ENCODE measurements around the gene STAM. TPM values are rescaled to one million over a fixed set of nuclear protein-coding genes. Genes with fewer than 3 reads are reported as not detected.

The STAM gene
- polyA plus RNA-seq, 1 of the 3 experiments (the other 2 are of a cell fraction) = 19.1 TPM

DNA sequence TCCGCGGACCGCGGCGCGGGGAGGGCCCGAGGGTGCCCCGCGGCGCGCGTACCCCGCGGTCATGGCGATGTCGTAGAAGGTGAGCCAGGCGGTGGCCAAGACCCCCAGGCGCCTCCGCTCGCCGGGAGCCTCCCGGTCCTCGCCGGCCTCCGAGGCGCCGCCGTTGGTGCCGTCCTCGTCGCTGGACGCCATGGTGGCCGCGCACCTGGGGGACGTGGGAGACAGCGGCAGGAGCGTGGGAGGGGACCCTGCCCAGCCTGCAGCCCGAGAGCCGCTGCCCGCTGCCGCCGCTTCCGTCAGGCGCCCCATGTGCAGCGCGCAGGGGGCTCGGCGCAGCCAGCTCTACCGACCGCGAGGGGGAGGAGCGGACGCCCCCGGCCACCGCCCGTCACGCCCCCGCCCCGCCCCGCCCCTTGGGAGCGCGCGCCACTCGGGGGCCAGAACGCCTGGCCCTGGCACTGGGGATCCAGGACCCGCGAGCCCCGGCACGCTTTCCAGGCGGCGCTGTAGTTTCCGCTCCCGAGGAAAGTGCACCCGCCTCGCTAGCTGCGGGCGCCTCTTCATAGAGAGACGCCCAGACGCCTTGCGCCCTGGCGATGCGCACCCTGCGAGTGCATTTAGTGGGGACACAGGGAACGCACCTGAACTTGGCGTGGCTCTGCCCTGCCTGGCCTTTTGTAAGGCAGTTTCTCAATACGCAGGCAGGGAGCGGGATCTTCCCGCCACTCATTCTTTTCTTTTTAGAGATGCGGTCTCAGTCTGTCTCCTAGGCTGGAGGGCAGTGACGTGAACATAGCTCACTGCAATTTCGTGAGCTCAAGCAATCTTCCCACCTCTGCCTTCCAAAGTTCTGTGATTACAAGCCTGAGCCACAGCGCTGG is 26.7 kb upstream of the STAM start, which contains the start of gene HACD1 (continued):
- TF ChIP-seq, protein P1, sequence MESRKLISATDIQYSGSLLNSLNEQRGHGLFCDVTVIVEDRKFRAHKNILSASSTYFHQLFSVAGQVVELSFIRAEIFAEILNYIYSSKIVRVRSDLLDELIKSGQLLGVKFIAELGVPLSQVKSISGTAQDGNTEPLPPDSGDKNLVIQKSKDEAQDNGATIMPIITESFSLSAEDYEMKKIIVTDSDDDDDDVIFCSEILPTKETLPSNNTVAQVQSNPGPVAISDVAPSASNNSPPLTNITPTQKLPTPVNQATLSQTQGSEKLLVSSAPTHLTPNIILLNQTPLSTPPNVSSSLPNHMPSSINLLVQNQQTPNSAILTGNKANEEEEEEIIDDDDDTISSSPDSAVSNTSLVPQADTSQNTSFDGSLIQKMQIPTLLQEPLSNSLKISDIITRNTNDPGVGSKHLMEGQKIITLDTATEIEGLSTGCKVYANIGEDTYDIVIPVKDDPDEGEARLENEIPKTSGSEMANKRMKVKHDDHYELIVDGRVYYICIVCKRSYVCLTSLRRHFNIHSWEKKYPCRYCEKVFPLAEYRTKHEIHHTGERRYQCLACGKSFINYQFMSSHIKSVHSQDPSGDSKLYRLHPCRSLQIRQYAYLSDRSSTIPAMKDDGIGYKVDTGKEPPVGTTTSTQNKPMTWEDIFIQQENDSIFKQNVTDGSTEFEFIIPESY (IDR thresholded peaks at IDR 0.05; ENCODE audit: borderline replicate concordance, low read depth) = no peak
- TF ChIP-seq NFIC (IDR thresholded peaks at IDR 0.05; ENCODE audit: borderline replicate concordance) = no peak
- TF ChIP-seq SMC3 (IDR thresholded peaks at IDR 0.05; ENCODE audit: low read depth, low read length) = 0 out of 2 replicates have a peak, but pooled peaks have one; percentile 24
- TF ChIP-seq JUND (IDR thresholded peaks at IDR 0.05) = no peak
- peak; percentile 48; the same call in 1 of the 2 replicates for TF ChIP-seq MAX (IDR thresholded peaks at IDR 0.05; ENCODE audit: low read depth)
- TF ChIP-seq MEF2A (IDR thresholded peaks at IDR 0.05; ENCODE audit: borderline replicate concordance, low read depth) = no peak
- TF ChIP-seq GABPA (IDR thresholded peaks at IDR 0.05; ENCODE audit: low read depth) = no peak
- no peak for TF ChIP-seq FOXM1 (IDR thresholded peaks at IDR 0.05; ENCODE audit: low read depth)

DNA sequence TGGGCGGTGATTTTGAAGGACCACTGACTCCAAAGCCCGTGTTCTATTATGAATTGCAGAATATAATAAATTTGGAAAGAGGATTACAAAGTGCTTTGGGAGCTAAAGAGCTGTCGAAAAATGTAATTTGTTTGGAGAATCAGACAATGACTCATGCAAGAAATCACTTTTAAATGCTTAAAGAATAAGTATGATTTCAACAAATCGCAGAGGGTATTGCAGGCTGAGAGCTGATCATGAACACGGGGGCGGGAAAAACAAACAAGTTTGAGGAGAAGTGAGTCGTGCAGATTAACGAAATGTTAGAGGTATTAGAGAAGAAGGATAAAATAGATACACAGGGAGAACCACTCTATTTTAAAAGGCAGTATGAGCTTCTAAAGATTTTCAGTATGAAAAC is 21.9 kb upstream of the STAM start:
- POLR2A ChIA-PET = no interaction called here
- CTCF ChIA-PET = interaction anchor here (0.7 kb wide), 1 partner anchor 29 kb away, joined by 3 read pairs; no protein-coding TSS in a partner anchor
- Histone ChIP-seq H3K4me3 (ENCODE audit: low read depth in 2 of 2, low read length in 1 of 2) (no peak overlapping the region), H3K9me2 (no peaks in the 10 kb centered on the region; the same call in 1 of the 2 replicates), H3K4me2 (no peak overlapping the region), H4K20me1 (ENCODE audit: insufficient read depth) (no peaks in the 10 kb centered on the region), H3K36me3 (replicated peaks in 1 of 2; ENCODE audit: control insufficient read depth in 1 of 2, insufficient read depth in 2 of 2, low read length in 1 of 2) (no peaks in the 10 kb centered on the region), H2AFZ (ENCODE audit: low read depth) (peak overlapping the region; percentile 53; the same call in 1 of the 2 replicates), H3K9me3 (no peaks in the 10 kb centered on the region), H3K4me1 (ENCODE audit: control insufficient read depth in 1 of 2, insufficient read depth in 2 of 2, low read depth in 1 of 2, low read length in 1 of 2) (no peaks in the 10 kb centered on the region), H3K79me2 (ENCODE audit: insufficient read depth) (no peaks in the 10 kb centered on the region), H3K27ac (ENCODE audit: low read depth in 2 of 2, low read length in 1 of 2) (no peak overlapping the region), H3K27me3 (ENCODE audit: insufficient read depth) (no peaks in the 10 kb centered on the region), H3F3A (replicated peaks; ENCODE audit: insufficient read depth) (peaks cover 4% of the 10 kb centered on the region), H3K9ac (no peak overlapping the region)
- WGBS (ENCODE audit: low lambda C conversion rate) = 56% methylated on average over 8 of the region's 8 CpGs
- DNase-seq = no peak
- TF ChIP-seq SMC3 (IDR thresholded peaks at IDR 0.05; ENCODE audit: low read depth, low read length) (no peak), NFIC (IDR thresholded peaks at IDR 0.05; ENCODE audit: borderline replicate concordance) (no peak), RCOR1 (IDR thresholded peaks at IDR 0.05; ENCODE audit: low read length) (no peak), JUND (IDR thresholded peaks at IDR 0.05) (no peak), FOSL2 (IDR thresholded peaks at IDR 0.05; ENCODE audit: borderline replicate concordance, low read depth) (no peak), MEF2A (IDR thresholded peaks at IDR 0.05; ENCODE audit: borderline replicate concordance, low read depth) (no peak), REST (IDR thresholded peaks at IDR 0.05; ENCODE audit: low read depth, low read length) (no peak), EP300 (IDR thresholded peaks at IDR 0.05; ENCODE audit: borderline replicate concordance in 1 of 2, low read depth in 1 of 2, low read length in 1 of 2) (no peak), EZH2phosphoT487 (IDR thresholded peaks at IDR 0.05; ENCODE audit: borderline replicate concordance, low read depth) (no peak), RAD21 (IDR thresholded peaks at IDR 0.05; ENCODE audit: low read length) (no peak), ELF1 (IDR thresholded peaks at IDR 0.05) (no peak), FOXJ3 (CRISPR knock-in tag; IDR thresholded peaks at IDR 0.05) (no peak), SIN3A (IDR thresholded peaks at IDR 0.05; ENCODE audit: borderline replicate concordance, low read depth, low read length) (no peak), CTCF (IDR thresholded peaks at IDR 0.05) (no peak)
- TF ChIP-seq, protein P2, sequence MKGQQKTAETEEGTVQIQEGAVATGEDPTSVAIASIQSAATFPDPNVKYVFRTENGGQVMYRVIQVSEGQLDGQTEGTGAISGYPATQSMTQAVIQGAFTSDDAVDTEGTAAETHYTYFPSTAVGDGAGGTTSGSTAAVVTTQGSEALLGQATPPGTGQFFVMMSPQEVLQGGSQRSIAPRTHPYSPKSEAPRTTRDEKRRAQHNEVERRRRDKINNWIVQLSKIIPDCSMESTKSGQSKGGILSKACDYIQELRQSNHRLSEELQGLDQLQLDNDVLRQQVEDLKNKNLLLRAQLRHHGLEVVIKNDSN (IDR thresholded peaks at IDR 0.05; ENCODE audit: borderline replicate concordance, low read depth) = no peak
- TF ChIP-seq, protein P3, sequence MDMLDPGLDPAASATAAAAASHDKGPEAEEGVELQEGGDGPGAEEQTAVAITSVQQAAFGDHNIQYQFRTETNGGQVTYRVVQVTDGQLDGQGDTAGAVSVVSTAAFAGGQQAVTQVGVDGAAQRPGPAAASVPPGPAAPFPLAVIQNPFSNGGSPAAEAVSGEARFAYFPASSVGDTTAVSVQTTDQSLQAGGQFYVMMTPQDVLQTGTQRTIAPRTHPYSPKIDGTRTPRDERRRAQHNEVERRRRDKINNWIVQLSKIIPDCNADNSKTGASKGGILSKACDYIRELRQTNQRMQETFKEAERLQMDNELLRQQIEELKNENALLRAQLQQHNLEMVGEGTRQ (IDR thresholded peaks at IDR 0.05; ENCODE audit: borderline replicate concordance, low read depth, low read length) = no peak

All from SK-N-SH (cell line).